Ascending aorta (tissue), 2 donors: ENCODE data around the gene BRMS1L. TPM values are rescaled to one million over a fixed set of nuclear protein-coding genes. Genes with fewer than 3 reads are reported as not detected.

Experiments
- DNase-seq, 2 donors: peaks; one replicate each; pipeline ENCODE4 v3.0.0-alpha.2; 2019; ENCODE audit warnings: low spot score in 2 of 2
- H3K27ac ChIP-seq, 2 donors: fragments of 200-600 bp; sonication (generic); one replicate each; pipeline ENCODE4 v1.5.1; 2016 to 2017; ENCODE audit warnings: mild to moderate bottlenecking in 1 of 2
- H3K27me3 ChIP-seq: fragments of 200-600 bp; sonication (generic); one replicate; pipeline ENCODE4 v1.5.1; 2017
- H3K36me3 ChIP-seq, 2 donors: fragments of 200-600 bp; sonication (generic); one replicate each; pipeline ENCODE4 v1.5.1; 2016
- H3K4me1 ChIP-seq, 2 donors: fragments of 200-600 bp; sonication (generic); one replicate each; pipeline ENCODE4 v1.5.1; 2016 to 2017; ENCODE audit warnings: mild to moderate bottlenecking in 1 of 2
- H3K4me3 ChIP-seq, 2 donors: fragments of 200-600 bp; sonication (generic); one replicate each; pipeline ENCODE4 v1.5.1; 2016 to 2017; ENCODE audit warnings: mild to moderate bottlenecking in 1 of 2
- H3K9me3 ChIP-seq, 2 donors: fragments of 200-600 bp; sonication (generic); one replicate each; pipeline ENCODE4 v1.5.1; 2016
- CTCF ChIP-seq, 3 experiments: fragments of 200-600 bp in 2 of 3; fragments of 450-650 bp in 1 of 3; sonication (generic) in 2 of 3; IDR thresholded peaks; one replicate each; pipeline ENCODE4 v1.5.1; 2016 to 2019; ENCODE audit warnings: antibody characterized with exemption in 3 of 3, mild to moderate bottlenecking in 1 of 3, moderate library complexity in 1 of 3
- intact Hi-C: fragments of 100-400 bp; cut with DNase I; formaldehyde crosslinking; loops from one replicate; pipeline ENCODE4 v1.15.1; 2023
- total RNA-seq: library from RNA; depleted of rRNA; stranded (reverse); fragments of >200 nt; gene quantifications from one replicate; pipeline ENCODE4 v1.1.0, GENCODE V29; 2016

BRMS1L gene
- total RNA-seq, 1 donor from 2014 or later = 7.7 TPM

- H3K27ac ChIP-seq = no peak overlapping the region
- no peaks in the 10 kb centered on the region for H3K9me3 ChIP-seq
- no peaks in the 10 kb centered on the region for H3K27me3 ChIP-seq
- DNase-seq = no peak
- no peaks in the 10 kb centered on the region for H3K36me3 ChIP-seq
- TF ChIP-seq CTCF (IDR thresholded peaks at IDR 0.05) = no peak
- no peak overlapping the region for H3K4me3 ChIP-seq
- H3K4me1 ChIP-seq = no peaks in the 10 kb centered on the region
- intact Hi-C loops = no loop called here
Measured at GRCh38 chr14:35789651-35790050, 36.5 kb upstream of the BRMS1L start.

- Histone ChIP-seq H3K27me3 (no peaks in the 10 kb centered on the region), H3K4me3 (no peak overlapping the region), H3K4me1 (peaks cover 0 to 1% of the 10 kb centered on the region in 2 donors), H3K27ac (no peak overlapping the region), H3K36me3 (no peaks in the 10 kb centered on the region), H3K9me3 (no peaks in the 10 kb centered on the region)
- DNase-seq = no peak
- intact Hi-C loops = no loop called here
- no peak for TF ChIP-seq CTCF (IDR thresholded peaks at IDR 0.05)
Measured at GRCh38 chr14:35797796-35798195, 28.3 kb upstream of the BRMS1L start.

GRCh38 chr14:35806006-35806907 is 19.9 kb upstream of the BRMS1L start:
- H3K4me1 ChIP-seq = peaks cover 0 to 20% of the 10 kb centered on the region in 2 donors
- H3K9me3 ChIP-seq = no peaks in the 10 kb centered on the region
- intact Hi-C loops = loop anchor here (5.0 kb wide), 2 partner anchors 824 to 1391 kb away; partner anchors contain the start of genes MIPOL1 and SRP54
- peaks cover 0 to 3% of the 10 kb centered on the region in 2 donors for H3K36me3 ChIP-seq
- no peak overlapping the region for H3K27ac ChIP-seq
- TF ChIP-seq CTCF (IDR thresholded peaks at IDR 0.05) = no peak
- no peak for DNase-seq
- peak overlapping the region; percentile 60 to 93 for H3K4me3 ChIP-seq
- H3K27me3 ChIP-seq = no peaks in the 10 kb centered on the region

- H3K27ac ChIP-seq = no peak overlapping the region
- intact Hi-C loops = loop anchor here (5.0 kb wide), 2 partner anchors 825 to 1390 kb away; partner anchors contain the start of genes MIPOL1 and SRP54
Measured at GRCh38 chr14:35807131-35807961, 18.8 kb upstream of the BRMS1L start.

More at GRCh38 chr14:35807131-35807961, 18.8 kb upstream of the BRMS1L start:
- no peak for TF ChIP-seq CTCF (IDR thresholded peaks at IDR 0.05)
- H3K9me3 ChIP-seq = no peaks in the 10 kb centered on the region
- H3K36me3 ChIP-seq = peaks cover 0 to 3% of the 10 kb centered on the region in 2 donors
- peaks cover 0 to 20% of the 10 kb centered on the region in 2 donors for H3K4me1 ChIP-seq
- H3K4me3 ChIP-seq = peak overlapping the region; percentile 60 to 93
- no peak for DNase-seq
- H3K27me3 ChIP-seq = no peaks in the 10 kb centered on the region
